ENCODE results near the gene MCM10.

The MCM10 gene

GRCh38 chr10:13167568-13167967 lies 6.2 kb downstream of the MCM10 start:
- DNase-seq, result no peak

GRCh38 chr10:13168781-13169180 lies 7.4 kb downstream of the MCM10 start:
- DNase-seq, result no peak

- DNase-seq, result no peak
Measured at GRCh38 chr10:13173616-13174015, 12.3 kb downstream of the MCM10 start.

- peak; percentile 29 for DNase-seq
Measured at GRCh38 chr10:13180788-13181187, 19.4 kb downstream of the MCM10 start.

- no peak for DNase-seq
Measured at GRCh38 chr10:13182424-13182823, 21.1 kb downstream of the MCM10 start.

- DNase-seq, result no peak
Measured at GRCh38 chr10:13183625-13184024, 22.3 kb downstream of the MCM10 start.

- DNase-seq, result no peak
Measured at GRCh38 chr10:13184276-13184675, 22.9 kb downstream of the MCM10 start.

- no peak for DNase-seq
Measured at GRCh38 chr10:13184730-13185514, 23.6 kb downstream of the MCM10 start.

GRCh38 chr10:13187135-13187534 lies 25.8 kb downstream of the MCM10 start:
- DNase-seq, result no peak

GRCh38 chr10:13188593-13188992 lies 27.2 kb downstream of the MCM10 start:
- no peak for DNase-seq

- no peak for DNase-seq
Measured at GRCh38 chr10:13189961-13190360, 28.6 kb downstream of the MCM10 start.

- no peak for DNase-seq
Measured at GRCh38 chr10:13190816-13191215, 29.5 kb downstream of the MCM10 start.

- DNase-seq, result no peak
Measured at GRCh38 chr10:13191362-13191761, 30.0 kb downstream of the MCM10 start.

GRCh38 chr10:13193637-13194036 lies 32.3 kb downstream of the MCM10 start:
- DNase-seq, result no peak

- DNase-seq, result no peak
Measured at GRCh38 chr10:13195016-13195415, 33.7 kb downstream of the MCM10 start.

- no peak for DNase-seq
Measured at GRCh38 chr10:13201132-13201531, 39.8 kb downstream of the MCM10 start.

- DNase-seq, result no peak
Measured at GRCh38 chr10:13206091-13206490, 44.7 kb downstream of the MCM10 start.

- no peak for DNase-seq
Measured at GRCh38 chr10:13206546-13207443, 45.4 kb downstream of the MCM10 start.

GRCh38 chr10:13213163-13213562 lies 51.8 kb downstream of the MCM10 start:
- no peak for DNase-seq

- DNase-seq, result no peak
Measured at GRCh38 chr10:13218878-13219277, 57.5 kb downstream of the MCM10 start.

GRCh38 chr10:13219685-13220670 lies 58.6 kb downstream of the MCM10 start:
- DNase-seq, result no peak

- DNase-seq, result no peak
Measured at GRCh38 chr10:13221572-13221971, 60.2 kb downstream of the MCM10 start.

GRCh38 chr10:13222151-13222550 lies 60.8 kb downstream of the MCM10 start:
- DNase-seq, result no peak
